OCI-LY1 (cell line): Measurements from ENCODE around the gene SCN5A.

Experiments
- CTCF ChIP-seq: fragments of 200-600 bp; sonication (generic), shearing (Covaris generic); IDR thresholded peaks from 2 replicates; pipeline ENCODE4 v1.5.1; 2017; ENCODE audit warnings: mild to moderate bottlenecking, antibody characterized with exemption, low read length, moderate library complexity, mixed read lengths
- EZH2 ChIP-seq: fragments of 200-600 bp; sonication (generic), shearing (Covaris generic); IDR thresholded peaks from 2 replicates; pipeline ENCODE4 v1.8.0; 2017; ENCODE audit warnings: borderline replicate concordance, mixed run types, mild to moderate bottlenecking, antibody characterized with exemption, low read length, moderate library complexity, mixed read lengths

- TF ChIP-seq CTCF: no peak
- no peak for TF ChIP-seq EZH2
Measured at GRCh38 chr3:38576526-38577370, 72.7 kb downstream of the SCN5A start.
